GM15510 (cell line): Measurements from ENCODE around the gene RGS14.

Experiments
- POLR2A ChIP-seq: IDR thresholded peaks from 3 replicates; pipeline ENCODE4 v1.6.1; 2011; ENCODE audit warnings: borderline replicate concordance; ENCODE audit not compliant: insufficient read length; ENCODE audit errors: extremely low read depth

RGS14 gene

DNA sequence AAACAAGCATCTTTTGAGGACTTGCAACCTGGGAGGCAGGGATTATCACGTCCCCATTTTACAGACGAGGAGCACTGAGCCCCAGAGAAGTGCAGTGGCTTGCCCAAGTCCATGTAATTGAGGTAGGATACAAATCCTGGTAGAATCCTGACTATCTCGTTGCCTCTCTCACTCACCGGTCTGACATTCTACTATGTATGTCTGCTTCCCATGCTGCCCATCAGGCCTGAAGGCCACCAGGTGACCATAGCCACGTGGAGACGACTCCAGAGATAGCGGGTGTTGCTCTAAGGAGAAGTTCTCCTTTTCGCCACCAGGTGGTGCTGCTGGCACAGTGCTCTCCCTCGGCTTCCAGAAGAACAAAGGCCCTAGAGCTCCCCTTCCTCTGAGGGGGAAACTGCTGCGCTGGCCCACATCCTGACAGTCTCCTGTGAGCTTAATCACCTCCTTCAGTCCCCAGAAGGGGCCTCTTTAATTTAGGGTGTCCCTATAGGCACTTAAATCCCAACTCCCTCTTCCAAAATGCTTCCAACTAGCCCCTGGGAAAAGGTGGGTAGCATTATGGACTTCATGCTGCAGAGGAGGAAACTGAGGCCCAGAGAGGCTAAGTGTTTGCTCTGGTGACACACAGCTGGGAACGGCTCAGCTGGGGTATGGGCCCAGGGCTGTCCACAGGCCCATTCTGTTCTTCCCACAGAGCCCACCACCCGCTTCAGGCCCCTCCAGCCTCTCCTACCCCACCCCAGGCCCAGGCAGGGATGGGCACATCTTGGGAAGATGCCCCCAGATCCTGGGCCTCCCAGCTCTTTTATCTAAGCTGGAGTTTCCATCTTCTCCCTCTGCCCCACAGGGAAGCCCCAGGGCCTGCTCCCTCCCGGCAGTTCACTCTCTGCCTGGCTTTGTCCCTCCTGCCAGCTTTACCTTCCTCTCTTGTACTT is 32.9 kb downstream of the RGS14 start:
- no peak for TF ChIP-seq POLR2A

DNA sequence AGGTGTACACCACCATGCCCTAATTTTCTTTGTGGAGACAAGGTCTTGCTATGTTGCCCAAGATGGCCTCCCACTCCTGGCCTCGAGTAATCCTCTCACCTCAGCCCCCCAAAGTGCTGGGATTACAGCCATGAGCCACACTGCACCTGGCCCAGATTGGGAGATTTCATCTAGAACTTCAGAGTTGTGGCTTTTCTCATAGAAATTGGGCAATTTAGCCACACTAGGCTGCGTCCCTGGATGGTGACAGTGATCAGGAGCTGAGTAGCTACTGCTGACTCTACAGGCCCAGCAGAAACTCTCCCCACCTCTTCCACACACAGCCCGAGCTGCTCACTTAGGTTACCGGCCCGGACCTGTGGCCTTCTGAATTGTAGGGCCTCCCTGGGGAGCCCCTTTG is 35.0 kb downstream of the RGS14 start:
- TF ChIP-seq POLR2A: no peak

DNA sequence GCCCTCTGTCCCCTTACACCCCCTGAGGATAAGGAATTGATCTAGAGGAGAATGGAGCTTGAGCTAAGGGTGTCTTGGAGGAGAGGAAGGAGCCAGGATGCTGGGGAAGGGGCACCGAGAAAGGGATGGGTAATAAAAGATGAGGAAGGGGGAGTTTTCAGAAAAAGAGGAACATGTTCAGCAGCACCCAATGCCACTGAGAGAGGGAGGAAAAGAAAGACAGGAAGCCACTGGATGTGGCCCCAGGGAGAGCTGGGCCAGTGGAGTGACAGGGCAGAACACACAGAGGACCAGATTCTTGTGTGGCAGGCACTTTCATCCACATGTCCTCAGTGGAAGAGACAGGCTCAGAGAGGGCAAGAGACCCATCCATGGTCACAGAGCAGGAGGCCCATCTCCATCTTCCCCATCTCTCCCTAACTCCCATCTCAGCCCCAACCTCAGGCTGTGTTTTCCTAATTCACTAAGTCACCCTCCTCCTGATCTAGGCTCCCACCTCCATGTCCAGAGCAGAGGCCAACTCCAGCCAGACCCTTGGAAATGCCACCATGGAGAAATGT is 35.6 kb downstream of the RGS14 start:
- no peak for TF ChIP-seq POLR2A

DNA sequence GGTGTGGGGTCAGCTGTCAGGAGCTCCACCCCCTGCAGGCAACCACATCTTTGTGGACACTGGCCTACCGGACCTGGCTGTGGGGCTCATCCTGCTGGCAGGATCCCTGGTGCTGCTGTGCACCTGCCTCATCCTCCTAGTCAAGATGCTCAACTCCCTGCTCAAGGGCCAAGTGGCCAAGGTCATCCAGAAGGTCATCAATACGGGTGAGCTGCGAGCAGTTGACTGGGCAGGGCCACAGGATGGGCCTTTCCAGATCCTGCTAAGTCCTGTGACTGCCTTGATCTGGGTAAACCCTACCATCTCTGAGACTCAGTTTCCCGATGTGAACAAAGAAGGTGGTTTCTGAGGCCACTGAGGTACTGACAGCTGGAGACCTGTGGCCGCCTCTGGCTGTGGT is 36.3 kb downstream of the RGS14 start:
- no peak for TF ChIP-seq POLR2A

DNA sequence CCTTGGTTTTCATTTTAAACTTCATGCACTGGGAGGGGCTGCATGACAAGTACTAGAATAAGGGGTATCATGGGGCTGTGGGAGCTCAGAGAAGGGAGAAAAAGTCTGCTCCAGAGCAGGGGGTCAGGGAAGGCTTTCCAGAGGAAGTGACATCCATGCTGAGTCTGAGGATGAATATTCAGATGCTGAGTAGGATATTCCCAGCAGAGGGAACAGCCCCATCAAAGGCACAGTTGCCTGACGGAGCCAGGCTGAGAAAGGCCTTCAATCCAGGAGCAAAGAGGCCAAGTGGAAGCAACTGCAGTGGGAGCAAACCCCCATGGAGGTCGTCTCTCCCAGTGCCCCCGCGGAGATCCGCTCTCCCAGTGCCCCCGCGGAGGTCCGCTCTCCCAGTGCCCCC is 38.4 kb downstream of the RGS14 start:
- no peak for TF ChIP-seq POLR2A

DNA sequence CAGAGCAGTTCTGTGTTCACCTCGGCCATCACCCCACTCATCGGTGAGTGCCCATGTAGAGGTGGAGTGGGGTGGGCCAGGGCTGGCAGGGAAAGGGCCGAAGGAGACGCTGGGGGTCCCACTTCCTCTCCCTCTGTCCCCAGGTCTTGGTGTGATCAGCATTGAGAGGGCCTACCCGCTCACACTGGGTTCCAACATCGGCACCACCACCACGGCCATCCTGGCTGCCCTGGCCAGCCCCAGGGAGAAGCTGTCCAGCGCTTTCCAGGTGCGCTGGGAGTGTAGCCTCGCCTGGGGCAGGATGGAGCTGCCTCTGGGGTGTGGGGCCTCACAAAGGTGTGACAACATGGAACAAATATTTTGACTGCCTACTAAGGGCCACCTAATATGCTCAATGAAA is 39.1 kb downstream of the RGS14 start:
- TF ChIP-seq POLR2A: no peak

DNA sequence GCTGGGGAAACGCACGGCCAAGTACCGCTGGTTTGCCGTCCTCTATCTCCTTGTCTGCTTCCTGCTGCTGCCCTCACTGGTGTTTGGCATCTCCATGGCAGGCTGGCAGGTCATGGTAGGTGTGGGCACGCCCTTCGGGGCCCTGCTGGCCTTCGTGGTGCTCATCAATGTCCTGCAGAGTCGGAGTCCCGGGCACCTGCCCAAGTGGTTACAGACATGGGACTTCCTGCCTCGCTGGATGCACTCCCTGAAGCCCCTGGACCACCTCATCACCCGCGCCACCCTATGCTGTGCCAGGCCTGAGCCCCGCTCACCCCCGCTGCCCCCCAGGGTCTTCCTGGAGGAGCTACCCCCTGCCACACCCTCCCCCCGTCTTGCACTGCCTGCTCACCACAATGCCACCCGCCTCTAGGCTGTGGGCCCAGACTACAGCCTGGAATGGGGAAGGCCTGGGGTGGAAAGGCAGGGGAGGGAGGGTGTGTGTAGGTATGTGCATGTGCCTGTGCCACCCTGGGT is 40.2 kb downstream of the RGS14 start:
- TF ChIP-seq POLR2A: no peak

DNA sequence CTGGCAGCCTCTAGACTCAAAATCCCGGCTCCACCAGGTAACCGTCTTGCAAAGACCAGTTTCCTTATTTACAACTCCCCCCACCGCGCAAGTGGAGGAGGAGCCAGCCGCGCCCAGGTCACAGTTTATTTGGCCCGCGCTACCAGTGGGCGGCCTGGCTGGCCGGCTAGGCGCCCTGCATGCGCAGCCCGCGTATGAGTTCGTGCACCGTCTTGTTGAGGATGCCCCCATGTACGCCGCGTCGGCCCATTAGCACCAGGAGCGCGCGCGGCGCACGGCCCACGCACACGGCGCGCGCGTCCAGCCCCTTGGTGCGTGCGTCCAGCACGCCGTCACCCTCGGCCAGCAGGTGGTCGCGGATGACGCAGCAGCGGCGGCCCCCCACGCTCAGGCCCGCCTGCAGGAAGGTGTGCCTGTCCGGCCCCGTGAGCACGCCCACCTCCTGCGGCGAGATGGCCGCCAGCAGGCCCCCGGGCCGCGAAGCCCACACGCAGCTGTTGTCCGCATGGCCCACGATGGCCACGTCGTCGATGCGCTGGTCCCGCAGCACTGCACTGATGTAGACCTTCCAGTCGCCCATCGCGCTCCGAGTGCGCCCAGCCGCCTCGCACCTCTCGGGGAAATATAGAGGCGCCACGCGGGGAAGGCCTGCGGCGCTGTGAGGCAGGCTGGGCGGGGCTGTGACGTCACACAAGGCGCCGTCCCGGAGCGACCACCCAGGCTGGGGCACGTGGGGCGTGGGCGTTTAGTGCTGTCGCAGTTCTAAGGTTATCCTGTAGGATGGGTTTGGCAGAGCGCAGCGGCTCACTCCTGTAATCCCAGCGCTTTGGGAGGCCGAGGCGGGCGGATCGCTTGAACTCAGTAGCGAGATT is 42.5 kb downstream of the RGS14 start, which contains the start of gene PFN3:
TSS of gene PFN3 (minus strand) at position 665 of the 872 bp plus-strand sequence. CDS start at position 580, 85 bp downstream.
- no peak for TF ChIP-seq POLR2A

DNA sequence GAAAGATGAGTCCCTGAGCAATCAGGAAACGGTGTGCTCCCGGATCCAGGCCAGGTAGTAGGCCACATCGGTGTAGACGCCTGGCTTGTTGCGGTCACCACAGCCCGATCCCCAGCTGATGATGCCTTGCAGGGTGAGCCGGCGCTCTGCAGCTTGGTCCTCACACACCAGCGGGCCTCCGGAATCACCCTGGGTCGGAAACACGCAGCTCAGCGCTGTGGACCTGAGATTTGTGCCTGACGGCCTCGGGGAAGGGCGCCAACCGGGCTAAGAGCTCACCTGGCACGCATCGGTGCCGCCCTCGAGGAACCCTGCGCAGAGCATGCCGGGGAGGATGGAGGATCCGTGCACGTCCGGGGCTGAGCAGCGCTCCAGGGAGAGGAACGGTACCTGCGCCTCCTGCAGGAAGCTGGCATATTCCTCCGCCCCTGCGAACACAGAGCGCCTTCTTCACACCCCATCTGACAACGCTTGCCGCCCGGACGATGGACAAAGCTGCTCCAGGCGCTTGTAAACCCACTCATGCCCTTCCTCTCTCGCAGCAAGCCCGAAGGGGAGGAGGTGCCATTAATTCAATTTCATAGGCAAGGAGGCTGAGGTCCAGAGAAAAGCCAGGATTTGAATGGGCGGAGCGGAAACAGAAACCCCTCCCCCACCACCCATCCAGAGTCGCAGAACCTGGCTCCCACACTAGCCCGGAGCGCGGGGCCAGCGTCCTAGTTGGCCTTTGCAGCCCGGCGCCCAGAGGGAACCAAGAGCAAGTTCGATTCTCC is 44.7 kb downstream of the RGS14 start:
- no peak for TF ChIP-seq POLR2A

DNA sequence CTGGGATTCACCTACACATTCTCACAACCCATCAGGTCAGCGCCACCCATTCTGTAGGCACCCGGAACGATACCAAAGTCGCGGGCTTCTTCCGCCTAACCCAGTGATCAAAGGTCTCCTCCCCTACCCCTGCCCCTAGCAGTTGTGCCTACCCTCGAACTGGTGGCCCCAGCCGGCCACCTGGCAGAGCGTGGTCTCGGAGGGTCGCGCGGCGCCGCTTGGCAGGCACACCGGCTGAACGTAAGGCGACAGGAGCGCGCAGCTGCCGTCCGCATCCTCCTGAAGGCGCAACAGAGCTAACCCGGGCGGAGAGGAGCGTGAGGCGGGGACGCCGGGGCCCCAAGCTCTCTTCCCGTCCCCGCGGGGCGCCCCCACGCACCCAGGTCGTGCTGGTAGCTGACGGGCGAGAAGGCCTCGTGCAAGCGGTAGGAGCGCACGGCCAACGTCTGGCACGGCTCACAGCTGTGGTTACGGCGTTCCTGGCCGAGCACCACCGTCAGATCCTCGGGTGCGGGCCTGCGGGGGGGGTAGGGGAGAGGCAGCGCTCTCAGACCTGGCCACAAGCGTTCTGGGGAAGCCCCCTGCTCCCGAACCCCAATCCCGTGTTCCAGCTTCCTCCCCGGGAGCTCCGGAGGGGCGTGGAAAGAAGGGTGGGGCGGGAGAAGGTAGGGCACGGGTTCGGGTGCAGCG is 45.5 kb downstream of the RGS14 start:
- TF ChIP-seq POLR2A: no peak

DNA sequence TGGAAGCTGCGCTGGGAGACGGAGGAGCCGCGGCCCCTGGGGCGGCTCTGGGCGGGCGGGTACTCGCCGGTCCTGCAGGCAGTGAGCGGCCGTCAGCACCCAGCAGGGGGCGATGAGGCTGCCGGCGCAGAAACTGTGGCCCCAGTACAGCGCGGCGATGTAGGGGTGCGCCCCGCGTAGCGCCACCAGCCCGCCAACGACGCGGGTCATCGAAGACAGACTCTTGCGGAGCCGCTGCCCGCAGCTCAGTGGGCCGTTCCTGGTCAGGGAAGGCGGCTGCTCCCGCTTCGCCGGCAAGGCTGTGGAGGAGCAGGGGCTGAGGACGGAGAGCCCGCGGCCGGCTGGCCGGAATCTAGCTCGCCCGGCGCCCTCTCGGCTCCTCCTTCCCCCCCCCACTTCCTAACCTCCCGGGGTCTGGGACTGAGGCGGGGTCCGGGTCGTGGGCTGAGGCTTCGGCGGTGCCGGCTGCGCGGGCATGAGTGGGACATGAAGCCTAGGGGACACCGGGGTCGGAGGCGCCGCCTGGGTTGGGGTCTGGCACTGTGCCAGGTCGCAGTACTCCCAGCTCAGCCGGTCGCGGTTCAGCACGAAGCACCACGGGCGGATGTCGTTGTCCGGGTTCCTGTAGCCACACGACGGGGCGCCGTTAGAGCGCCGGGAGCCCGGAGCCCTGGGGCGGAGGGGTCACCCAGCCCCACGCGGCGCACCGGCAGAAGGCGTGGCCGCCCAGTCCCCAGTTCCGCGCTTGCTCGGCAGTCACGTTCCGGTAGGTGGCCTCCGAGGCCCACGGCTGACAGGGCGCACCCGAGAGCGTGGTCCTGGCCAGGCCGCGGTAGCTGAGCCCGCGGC is 46.3 kb downstream of the RGS14 start:
- TF ChIP-seq POLR2A: peak; percentile 33

DNA sequence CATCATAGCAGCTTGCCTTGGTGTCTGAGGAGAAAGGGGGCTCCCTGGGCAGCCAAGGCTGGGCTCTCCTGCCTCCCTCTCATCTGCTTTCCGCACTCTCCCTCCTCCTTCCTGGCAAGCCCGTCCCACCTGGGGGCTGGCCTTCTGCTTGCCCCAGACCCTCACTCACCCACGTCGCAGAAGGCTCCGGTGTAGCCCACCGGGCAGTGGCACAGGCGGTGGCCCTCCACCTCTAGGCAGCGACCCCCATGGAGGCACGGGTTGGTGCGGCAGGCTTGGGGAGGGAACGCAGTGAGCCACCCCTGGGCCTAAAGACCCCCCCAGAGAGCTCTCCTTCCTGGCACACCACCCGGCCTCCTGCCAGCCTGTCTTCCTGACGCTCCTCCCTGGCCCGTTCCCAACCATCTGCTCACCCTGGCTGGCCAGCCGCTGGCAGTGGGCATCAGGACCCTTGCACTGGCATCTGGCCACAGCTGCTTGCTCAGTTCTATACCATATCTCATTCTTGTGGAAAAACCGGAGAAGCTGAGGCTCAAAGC is 47.0 kb downstream of the RGS14 start:
- no peak for TF ChIP-seq POLR2A

DNA sequence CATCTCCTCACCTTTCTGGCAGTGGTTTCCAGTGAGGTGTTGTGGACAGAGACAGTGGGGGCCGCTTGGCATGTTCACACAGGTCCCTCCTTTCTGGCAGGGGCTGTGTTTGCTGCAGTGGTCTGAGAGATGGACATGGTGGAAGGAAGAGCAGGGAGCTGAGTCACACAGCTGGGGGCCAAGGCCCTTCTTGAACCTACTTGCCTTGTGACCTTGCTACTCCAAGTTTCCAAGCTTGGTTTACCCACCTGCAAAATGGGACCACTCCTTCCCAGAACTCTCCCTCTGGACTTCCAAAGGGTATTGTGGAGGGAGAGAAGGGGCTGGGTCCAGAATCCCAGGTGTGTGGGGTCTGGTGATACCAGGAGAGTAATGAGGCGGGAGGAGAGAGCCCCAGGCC is 47.6 kb downstream of the RGS14 start:
- TF ChIP-seq POLR2A: no peak

DNA sequence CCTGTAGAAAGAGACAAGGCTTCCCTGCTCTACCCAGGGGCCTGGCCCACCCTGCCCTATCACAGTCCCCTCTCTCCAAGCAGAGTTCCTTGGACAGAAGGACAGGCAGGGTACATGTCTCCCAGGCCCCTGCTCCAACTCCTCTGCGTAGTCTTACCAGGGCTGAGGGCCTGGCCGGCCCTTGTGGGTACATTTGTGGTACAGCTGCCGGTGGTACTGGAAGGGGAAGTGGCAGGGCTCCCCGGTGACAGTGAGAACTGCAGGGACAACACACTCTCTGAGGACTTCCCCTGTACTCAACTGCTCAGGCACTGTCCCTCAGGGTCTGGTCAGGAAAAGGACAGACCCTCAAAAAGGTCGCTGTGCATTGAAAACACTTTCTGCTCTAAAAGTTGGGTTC is 48.1 kb downstream of the RGS14 start:
- TF ChIP-seq POLR2A: no peak
